Parathyroid adenoma (tissue), 2 donors: Measurements from ENCODE around the gene TRPC6.

Experiments used
- H2AFZ ChIP-seq: fragments of 300-600 bp; sonication (generic); one replicate; pipeline ENCODE4 v1.7.0; 2017; ENCODE audit warnings: antibody characterized with exemption, mild to moderate bottlenecking
- H3K27ac ChIP-seq: fragments of 300-600 bp; sonication (generic); one replicate; pipeline ENCODE4 v1.7.0; 2017
- H3K27me3 ChIP-seq: fragments of 300-600 bp; sonication (generic); one replicate; pipeline ENCODE4 v1.7.0; 2017; ENCODE audit warnings: low read length; ENCODE audit not compliant: control insufficient read depth, insufficient read depth
- H3K36me3 ChIP-seq: fragments of 300-600 bp; sonication (generic); one replicate; pipeline ENCODE4 v1.7.0; 2017; ENCODE audit warnings: low read length; ENCODE audit not compliant: control insufficient read depth, insufficient read depth
- H3K4me1 ChIP-seq: fragments of 300-600 bp; sonication (generic); one replicate; pipeline ENCODE4 v1.7.0; 2017; ENCODE audit warnings: control low read depth
- H3K4me2 ChIP-seq: fragments of 300-600 bp; sonication (generic); one replicate; pipeline ENCODE4 v1.7.0; 2017; ENCODE audit warnings: low read length
- H3K4me3 ChIP-seq: fragments of 300-600 bp; sonication (generic); one replicate; pipeline ENCODE4 v1.7.0; 2017; ENCODE audit warnings: low read depth, low read length
- H3K79me2 ChIP-seq: fragments of 300-600 bp; sonication (generic); one replicate; pipeline ENCODE4 v1.7.0; 2017; ENCODE audit warnings: control low read depth
- H3K9ac ChIP-seq: fragments of 300-600 bp; sonication (generic); one replicate; pipeline ENCODE4 v1.7.0; 2017; ENCODE audit warnings: mild to moderate bottlenecking
- H3K9me3 ChIP-seq: fragments of 300-600 bp; sonication (generic); one replicate; pipeline ENCODE4 v1.7.0; 2017; ENCODE audit warnings: low read length; ENCODE audit not compliant: control insufficient read depth
- CTCF ChIP-seq: fragments of 300-600 bp; sonication (generic); IDR thresholded peaks from one replicate; pipeline ENCODE4 v1.7.0; 2017; ENCODE audit warnings: antibody characterized with exemption, mild to moderate bottlenecking
- donor health status: primary hyperparathyroidism.

Gene TRPC6

DNA sequence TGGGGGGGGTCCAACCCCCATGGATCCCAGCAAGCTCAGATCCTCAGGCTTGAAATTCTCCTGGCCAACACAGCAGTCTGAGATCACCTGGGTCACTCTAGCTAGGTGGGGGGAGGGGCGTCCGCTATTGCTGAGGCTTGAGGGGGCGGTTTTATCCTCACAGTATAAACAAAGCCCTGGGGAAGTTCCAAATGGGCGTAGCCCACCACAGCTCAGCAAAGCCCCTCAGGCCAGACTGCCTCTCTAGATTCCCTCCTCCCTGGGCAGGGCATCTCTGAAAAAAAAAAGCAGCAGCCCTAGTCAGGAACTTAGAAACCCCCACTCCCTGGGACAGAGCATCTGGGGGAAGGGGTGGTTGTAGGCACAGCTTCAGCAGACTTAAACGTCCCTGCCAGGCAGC is 16.7 kb downstream of the TRPC6 start:
- H3K27ac ChIP-seq: no peak overlapping the region
- TF ChIP-seq CTCF: no peak
- no peak overlapping the region for H3K9ac ChIP-seq
- H3K4me3 ChIP-seq: no peak overlapping the region
- no peak overlapping the region for H2AFZ ChIP-seq
- H3K9me3 ChIP-seq: no peaks in the 10 kb centered on the region
- H3K4me2 ChIP-seq: no peak overlapping the region
- H3K27me3 ChIP-seq: no peaks in the 10 kb centered on the region
- H3K36me3 ChIP-seq: no peaks in the 10 kb centered on the region
- H3K79me2 ChIP-seq: no peaks in the 10 kb centered on the region
- no peaks in the 10 kb centered on the region for H3K4me1 ChIP-seq

GRCh38 chr11:101566626-101567025 is 17.2 kb downstream of the TRPC6 start:
- Histone ChIP-seq H3K4me1 (no peaks in the 10 kb centered on the region), H3K4me2 (no peak overlapping the region), H3K79me2 (no peaks in the 10 kb centered on the region), H3K4me3 (no peak overlapping the region), H3K9ac (no peak overlapping the region), H3K27ac (no peak overlapping the region), H3K27me3 (no peaks in the 10 kb centered on the region), H3K9me3 (no peaks in the 10 kb centered on the region), H2AFZ (no peak overlapping the region), H3K36me3 (no peaks in the 10 kb centered on the region)
- no peak for TF ChIP-seq CTCF

DNA sequence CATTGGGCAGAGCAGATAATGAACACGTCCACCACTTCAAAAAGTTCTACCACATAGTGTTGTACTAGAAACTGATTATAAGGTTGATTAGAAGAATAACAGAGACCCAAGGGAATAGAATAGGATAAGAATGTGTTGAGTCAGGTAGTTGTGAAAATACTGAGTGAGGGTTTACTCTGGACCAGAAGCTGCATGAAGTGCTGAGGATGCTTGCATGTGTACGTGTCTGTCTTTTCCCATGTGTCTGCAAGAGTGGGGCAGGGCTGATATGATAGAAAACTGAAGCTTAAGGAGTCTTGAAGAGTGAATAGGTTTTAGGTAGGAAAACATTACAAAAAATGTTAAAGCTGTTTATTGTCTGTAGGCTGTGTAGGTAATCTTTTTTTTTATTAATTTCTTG is 20.6 kb downstream of the TRPC6 start:
- Histone ChIP-seq H3K27me3 (no peaks in the 10 kb centered on the region), H3K4me3 (no peak overlapping the region), H3K9me3 (no peaks in the 10 kb centered on the region), H2AFZ (no peak overlapping the region), H3K9ac (no peak overlapping the region), H3K4me1 (no peaks in the 10 kb centered on the region), H3K36me3 (no peaks in the 10 kb centered on the region), H3K79me2 (no peaks in the 10 kb centered on the region), H3K4me2 (no peak overlapping the region), H3K27ac (no peak overlapping the region)
- no peak for TF ChIP-seq CTCF

GRCh38 chr11:101555366-101555765 is 28.4 kb downstream of the TRPC6 start:
- Histone ChIP-seq H3K36me3 (no peaks in the 10 kb centered on the region), H3K4me2 (no peak overlapping the region), H2AFZ (no peak overlapping the region)

More at GRCh38 chr11:101555366-101555765, 28.4 kb downstream of the TRPC6 start:
- TF ChIP-seq CTCF: no peak
- Histone ChIP-seq H3K9me3 (no peaks in the 10 kb centered on the region), H3K4me3 (no peak overlapping the region), H3K9ac (no peak overlapping the region), H3K27ac (no peak overlapping the region), H3K79me2 (no peaks in the 10 kb centered on the region), H3K4me1 (no peaks in the 10 kb centered on the region), H3K27me3 (no peaks in the 10 kb centered on the region)
